GM18520 (cell line): ENCODE data around the gene TENM4.
A peak's percentile ranks its signal among the peaks of the same experiment; 100 is the strongest.

Experiments used
- ATAC-seq: cut with Tn5 transposase; IDR thresholded peaks from one replicate; pipeline ENCODE4 v1.9.1; 2021; ENCODE audit not compliant: unreplicated experiment

Gene TENM4

GRCh38 chr11:79440571-79441460, at the start of gene TENM4:
TSS of gene TENM4 (minus strand) at chr11:79441030. CDS start at chr11:79069944, 371,086 bp downstream.
- ATAC-seq, result no peak

DNA sequence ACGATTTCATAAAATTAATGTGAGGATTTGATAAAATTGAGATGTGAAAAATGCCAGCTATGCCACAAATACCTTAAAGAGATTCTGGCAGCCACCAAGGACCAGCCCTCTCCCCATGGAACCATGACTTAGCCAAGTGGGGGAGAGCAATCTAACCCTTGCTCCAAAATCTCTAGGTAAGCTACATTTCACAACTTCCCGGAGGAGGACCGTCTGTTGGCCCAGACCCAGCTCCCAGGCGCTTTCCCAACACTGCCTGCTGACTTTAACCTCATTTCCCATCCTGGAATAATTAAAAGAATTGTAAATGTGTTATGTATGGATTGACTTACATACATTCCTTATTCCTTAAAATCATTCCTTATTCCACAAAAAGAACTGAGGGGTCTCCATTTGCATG, 47.5 kb upstream of the TENM4 start:
- ATAC-seq, result no peak

DNA sequence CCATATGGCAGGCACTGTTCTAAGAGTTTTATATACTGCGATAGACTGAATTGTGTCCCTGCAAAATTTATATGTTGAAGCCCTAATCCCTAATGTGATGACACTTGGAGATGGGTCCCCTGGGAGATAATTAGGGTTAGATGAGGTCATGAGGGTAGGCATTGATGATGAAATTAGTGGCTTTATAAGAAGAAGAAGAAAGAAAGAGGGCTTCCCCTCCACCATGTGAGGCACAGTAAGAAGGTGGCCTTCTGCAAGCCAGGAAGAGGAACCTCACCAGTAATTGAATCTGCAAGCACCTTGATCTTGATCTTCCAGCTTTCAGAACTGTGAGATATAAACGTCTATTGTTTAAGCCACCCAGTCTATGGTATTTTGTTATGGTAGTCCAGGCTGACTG, 46.6 kb upstream of the TENM4 start:
- ATAC-seq, result no peak

GRCh38 chr11:79486242-79486984, 45.6 kb upstream of the TENM4 start:
- ATAC-seq, result no peak

DNA sequence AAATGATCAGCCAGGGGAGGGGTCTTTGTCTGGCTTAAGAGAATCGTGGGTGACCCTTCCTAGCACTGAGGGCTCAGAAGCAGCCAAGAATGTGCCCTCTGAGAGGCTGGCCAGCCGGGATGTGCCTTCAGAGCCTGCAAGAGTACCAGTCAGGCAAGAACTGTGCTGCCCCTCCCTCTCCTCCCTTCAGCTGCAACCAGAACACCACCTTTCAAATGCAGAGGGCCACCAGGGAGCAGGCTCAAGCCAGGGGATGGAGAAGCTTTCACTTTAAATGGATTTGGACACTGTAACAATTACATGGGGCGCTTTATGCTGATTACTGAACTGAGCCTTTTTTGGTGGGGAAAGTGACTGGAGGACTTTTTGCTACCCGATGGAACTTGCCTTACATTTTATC, 44.9 kb upstream of the TENM4 start:
- no peak for ATAC-seq

- ATAC-seq, result no peak
Measured at GRCh38 chr11:79484872-79485271, 44.0 kb upstream of the TENM4 start.

- peak; percentile 69 for ATAC-seq
Measured at GRCh38 chr11:79482800-79483199, 42.0 kb upstream of the TENM4 start.

DNA sequence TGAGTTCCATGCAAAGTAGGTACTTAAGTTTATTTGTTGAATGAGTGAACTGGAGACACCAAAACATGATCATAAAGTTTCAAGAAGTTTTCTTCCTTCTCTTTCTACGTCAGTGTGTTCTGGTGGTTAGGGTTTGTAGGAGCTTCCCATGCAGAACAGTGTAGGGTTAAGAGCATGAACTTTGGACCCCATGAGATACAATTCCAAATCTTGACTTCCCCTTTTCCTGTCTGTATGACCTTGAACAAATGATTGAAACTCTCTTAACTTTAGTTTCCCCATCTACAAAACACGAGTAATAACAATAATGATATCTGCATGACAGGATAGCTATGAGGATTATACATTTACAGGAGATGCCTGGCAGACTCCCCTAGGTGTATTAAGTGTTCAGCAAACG, 41.0 kb upstream of the TENM4 start:
- peak; percentile 35 for ATAC-seq

DNA sequence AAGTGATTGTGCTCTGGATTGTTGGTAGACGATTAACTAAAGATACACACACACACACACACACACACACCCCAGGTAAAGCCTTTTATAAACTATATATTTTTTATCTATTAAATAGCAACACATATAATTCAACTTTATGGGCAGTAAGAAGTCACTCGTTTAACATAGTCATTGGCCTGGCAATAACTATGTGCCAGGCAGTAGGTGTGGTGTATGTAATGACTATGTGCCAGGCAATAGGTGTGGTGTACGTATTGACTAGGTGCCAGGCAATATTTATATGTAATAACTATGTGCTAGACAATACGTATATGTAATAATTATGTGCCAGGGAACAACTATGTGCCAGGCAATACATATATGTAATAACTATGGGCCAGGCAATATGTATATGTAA, 40.0 kb upstream of the TENM4 start:
- ATAC-seq, result no peak

DNA sequence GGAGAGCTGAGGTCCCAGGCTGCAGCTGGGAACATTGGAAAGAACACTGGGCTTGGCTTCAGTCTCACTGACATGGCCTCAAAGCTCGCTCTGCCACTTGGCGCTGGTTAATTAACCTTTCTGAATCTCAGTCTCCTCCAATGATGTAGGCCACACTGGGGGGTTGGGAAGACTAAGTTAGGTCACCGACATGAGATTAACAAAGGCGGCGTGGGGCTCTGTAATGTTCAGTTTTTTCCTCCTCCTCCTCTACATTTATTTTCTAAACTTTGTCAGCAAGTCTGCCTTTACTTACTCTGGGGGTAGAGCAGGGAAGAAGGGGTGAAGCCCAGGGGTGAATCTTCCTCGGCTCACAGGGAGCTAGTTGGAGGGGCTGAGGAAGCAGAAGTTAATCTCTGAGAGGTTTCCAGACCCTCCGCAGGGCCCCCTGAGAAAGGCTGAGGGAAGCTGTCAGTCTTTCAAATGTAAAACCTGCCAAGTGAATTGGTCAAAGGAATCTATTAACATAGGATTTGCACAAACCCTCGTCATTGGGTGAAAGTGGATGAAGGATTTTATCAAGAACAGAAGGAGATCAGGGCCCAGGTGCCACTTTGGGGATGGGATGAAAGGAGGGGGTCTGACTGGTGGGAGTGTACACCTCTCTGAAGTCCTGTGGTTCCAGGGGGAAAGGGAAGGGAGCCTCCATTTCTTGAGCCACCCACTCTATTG, 32.1 kb upstream of the TENM4 start:
- no peak for ATAC-seq

- no peak for ATAC-seq
Measured at GRCh38 chr11:79471071-79471844, 30.4 kb upstream of the TENM4 start.

DNA sequence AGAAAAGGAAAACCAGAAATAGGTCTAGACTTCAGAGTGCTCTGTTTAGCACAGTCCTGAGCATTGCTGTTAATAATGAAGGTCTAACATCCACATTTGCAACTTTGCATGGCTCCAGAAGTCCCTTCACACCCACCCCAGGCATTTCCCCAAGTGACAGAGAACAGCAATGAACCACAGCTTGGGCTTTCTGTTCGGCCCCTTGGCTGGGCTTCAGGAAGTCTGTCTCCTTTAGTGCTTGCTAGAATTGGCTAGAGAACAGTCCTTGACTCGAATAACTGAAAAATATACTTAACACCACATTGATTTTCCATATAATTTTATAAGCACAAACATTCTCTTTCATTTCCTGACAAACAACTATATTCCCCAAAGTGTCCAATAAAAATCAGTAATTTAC, 29.3 kb upstream of the TENM4 start:
- ATAC-seq, result no peak

DNA sequence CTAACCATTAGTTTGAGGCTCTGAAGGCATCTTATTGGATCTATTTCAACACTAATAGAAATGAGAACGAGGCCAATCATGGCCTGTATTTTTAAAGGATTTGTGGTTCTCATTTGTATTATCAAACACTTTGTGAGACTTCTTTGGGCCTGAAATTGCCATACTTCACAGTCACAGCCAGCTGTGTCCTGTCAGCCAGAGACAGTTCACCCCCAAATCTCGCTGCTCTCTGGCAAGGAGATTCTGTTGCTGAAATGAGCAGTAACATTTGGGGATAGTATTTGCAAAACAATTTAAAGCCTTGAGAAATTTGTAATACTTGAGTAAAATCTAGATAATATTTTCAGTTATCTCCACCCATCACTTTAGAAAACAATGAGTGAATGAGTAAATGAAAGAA, 26.9 kb upstream of the TENM4 start:
- no peak for ATAC-seq

- ATAC-seq, result no peak
Measured at GRCh38 chr11:79466411-79466810, 25.6 kb upstream of the TENM4 start.

DNA sequence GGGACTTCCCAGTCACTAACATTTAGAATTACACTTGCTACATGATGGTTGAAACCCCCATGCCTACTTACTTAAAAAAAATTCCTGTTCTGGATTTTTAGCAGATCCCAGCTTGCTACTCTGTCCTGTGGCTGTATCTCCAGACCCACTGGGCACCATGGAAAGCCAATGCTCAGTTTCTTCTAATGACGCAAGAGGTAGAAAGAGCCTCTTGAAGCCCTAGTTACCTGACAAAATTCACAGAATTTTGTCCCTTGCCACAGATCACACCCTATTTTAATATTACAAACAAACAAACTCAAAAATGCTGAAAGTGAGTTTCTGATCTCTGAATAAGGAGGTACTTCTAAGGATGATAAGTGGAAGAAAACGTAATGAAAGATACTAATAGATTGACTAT, 24.3 kb upstream of the TENM4 start:
- no peak for ATAC-seq

GRCh38 chr11:79461666-79462645, 21.1 kb upstream of the TENM4 start:
- no peak for ATAC-seq

DNA sequence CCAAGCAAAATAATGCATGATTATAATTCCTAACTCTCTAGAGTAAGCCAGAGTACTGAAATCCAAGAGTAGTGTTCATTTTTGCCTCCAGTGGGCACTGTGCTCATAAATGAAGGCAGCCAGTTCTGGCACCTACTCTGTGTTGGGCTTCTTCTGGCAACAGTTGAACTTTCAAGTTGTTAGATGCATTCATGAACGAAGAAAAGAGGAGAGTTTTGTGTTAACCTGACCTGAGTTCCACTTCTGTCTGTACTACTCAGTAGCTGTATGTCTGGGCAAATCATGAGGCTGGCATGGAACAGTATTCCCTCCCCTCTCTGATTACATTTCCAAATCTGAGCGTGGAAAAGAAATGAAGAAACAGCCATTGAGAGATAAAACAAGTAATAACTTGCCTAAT, 20.3 kb upstream of the TENM4 start:
- ATAC-seq, result no peak

DNA sequence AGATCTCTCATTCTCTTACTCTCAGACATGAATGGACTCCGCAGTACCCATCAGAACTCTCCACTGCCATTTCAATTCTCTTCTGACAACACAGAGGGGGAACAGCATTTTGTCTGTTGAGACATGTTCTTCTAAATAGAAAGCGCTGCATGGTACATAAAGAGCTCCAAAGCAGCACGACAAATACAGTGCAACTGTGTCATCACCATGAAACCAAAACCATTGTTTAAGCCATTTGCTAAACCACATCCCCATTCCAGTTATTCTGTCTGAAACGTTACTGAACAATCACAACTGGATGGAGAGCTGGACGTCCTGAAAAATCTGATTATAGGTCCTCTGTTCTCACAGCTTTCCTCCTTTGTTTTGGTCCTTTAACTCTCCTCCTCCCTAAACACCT, 17.9 kb upstream of the TENM4 start:
- no peak for ATAC-seq

DNA sequence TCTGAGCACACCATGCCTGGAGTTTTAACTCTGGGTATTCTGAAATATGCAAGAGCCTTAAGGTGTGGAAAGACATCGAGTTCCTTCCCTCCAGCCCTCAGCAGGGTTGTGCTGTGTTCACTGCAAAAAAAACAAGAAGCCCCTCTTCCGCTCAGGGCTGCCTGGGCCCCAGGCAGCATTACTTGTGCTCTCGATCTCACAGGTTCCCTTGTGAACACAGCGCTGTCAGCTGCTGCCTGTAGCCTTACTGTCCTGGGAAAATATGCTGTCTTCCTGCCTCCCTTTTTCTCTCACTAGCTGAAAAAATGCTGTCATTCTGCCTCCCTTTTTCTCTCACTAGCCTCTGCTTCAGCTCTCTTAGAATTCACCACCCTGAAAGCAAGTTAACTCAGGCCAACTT, 15.7 kb upstream of the TENM4 start:
- ATAC-seq, result no peak

DNA sequence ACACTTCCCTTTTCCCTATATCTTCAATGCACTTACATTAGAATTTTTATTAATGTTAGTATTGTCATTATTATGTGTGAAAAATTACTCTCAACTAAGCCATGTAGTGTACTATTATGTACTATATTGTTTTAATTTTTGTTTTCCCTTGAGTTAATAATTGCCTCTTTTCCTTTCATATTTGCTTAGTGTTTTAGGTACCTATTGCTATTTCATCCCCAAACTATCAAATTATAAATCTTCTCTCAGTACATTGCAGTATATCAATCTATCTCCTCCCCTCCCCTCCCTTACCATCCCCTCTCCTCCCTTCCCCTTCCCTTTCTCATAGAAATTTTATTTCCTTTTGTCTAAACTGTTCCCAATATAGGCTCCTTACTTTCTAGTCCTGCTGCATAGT, 12.8 kb upstream of the TENM4 start:
- no peak for ATAC-seq
